Left renal cortex interstitium (tissue), 4 donors: ENCODE results near the gene SHROOM3. TPM values are rescaled to one million over a fixed set of nuclear protein-coding genes. Genes with fewer than 3 reads are reported as not detected.

Experiments
- polyA plus RNA-seq, 4 donors: library from polyadenylated mRNA; unstranded; fragments of 120-200 nt; gene quantifications; one replicate each; pipeline ENCODE4 v1.2.1, GENCODE V29; 2013; ENCODE audit not compliant: insufficient read length in 4 of 4

SHROOM3 gene
- polyA plus RNA-seq, 4 donors, result 31.8 to 45.9 (median 37.8) TPM

Other genes with a start within 250 kb of the SHROOM3 start
- gene SCARB2, start 221.4 kb upstream of the SHROOM3 start, polyA plus RNA-seq, result 100 to 1,000 TPM; 141 to 195 (median 170) TPM
- gene FAM47E, start 183.5 kb upstream of the SHROOM3 start, polyA plus RNA-seq, result 10 to 100 TPM in 1 of 4 donors, 1 to 10 TPM in 3; 6.0 to 10.2 (median 7.9) TPM
- gene STBD1, start 128.5 kb upstream of the SHROOM3 start, polyA plus RNA-seq, result 1 to 10 TPM; 1.5 to 2.2 (median 1.8) TPM
- gene CCDC158, start 14.1 kb upstream of the SHROOM3 start, polyA plus RNA-seq, result 1 to 10 TPM in 1 of 4 donors, under 1 TPM in 3; 0.58 to 1.2 (median 0.88) TPM